Kidney epithelial cell (primary cell): ENCODE data around the gene CD4. TPM values are rescaled to one million over a fixed set of nuclear protein-coding genes. Genes with fewer than 3 reads are reported as not detected.

Source experiments
- DNase-seq: peaks from one replicate; pipeline ENCODE4 v3.0.0-alpha.2; 2010; ENCODE audit warnings: low read depth
- H3K27me3 ChIP-seq: 2 replicates; pipeline ENCODE4 v1.6.0; 2011; ENCODE audit warnings: low read length; ENCODE audit not compliant: control insufficient read depth, insufficient read depth
- H3K36me3 ChIP-seq: 2 replicates; pipeline ENCODE4 v1.5.1; 2011; ENCODE audit warnings: low read length; ENCODE audit not compliant: control insufficient read depth, insufficient read depth
- H3K4me3 ChIP-seq: 2 replicates; pipeline ENCODE4 v1.5.1; 2011; ENCODE audit warnings: low read depth, mild to moderate bottlenecking, control low read depth, low read length
- CTCF ChIP-seq: IDR thresholded peaks from 2 replicates; pipeline ENCODE4 v1.5.1; 2011; ENCODE audit warnings: mild to moderate bottlenecking, moderate library complexity, low read length, control low read depth, inconsistent platforms; ENCODE audit not compliant: insufficient read depth, poor library complexity, severe bottlenecking
- total RNA-seq: library from RNA; depleted of rRNA; stranded (reverse); fragments of >200 nt; gene quantifications from 2 replicates; pipeline ENCODE4 v1.2.3, GENCODE V29; 2015

Gene CD4
- total RNA-seq, 1 donor from 2014 or later, result 0.08 TPM

GRCh38 chr12:6748761-6749160, 40.6 kb upstream of the CD4 start:
- Histone ChIP-seq H3K4me3 (no peak overlapping the region), H3K36me3 (peaks cover 1% of the 10 kb centered on the region), H3K27me3 (no peaks in the 10 kb centered on the region)
- no peak for TF ChIP-seq CTCF
- DNase-seq, result no peak

GRCh38 chr12:6750506-6750905, 38.8 kb upstream of the CD4 start:
- H3K27me3 ChIP-seq, result no peaks in the 10 kb centered on the region
- peaks cover 1% of the 10 kb centered on the region for H3K36me3 ChIP-seq
- TF ChIP-seq CTCF, result no peak
- no peak overlapping the region for H3K4me3 ChIP-seq
- DNase-seq, result no peak

DNA sequence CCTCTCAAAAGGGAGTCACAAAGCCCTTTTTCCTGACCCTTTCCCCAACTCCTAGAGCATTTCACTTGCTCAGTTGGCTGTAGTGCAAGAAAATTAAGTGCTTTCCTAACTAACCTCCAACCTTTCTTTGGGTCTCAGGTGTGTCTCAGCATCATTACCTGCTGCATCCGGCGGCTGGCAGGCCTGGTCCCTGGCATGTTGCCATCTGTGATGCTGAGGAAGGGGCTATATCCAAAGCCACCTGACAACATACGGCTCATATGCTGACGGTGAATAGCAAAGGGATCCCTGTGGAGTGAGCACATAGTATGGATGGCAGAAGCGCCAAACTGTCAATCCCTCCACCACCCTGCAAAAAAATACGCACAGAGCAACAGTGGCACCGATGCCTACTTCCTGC, 37.6 kb upstream of the CD4 start:
- no peak for DNase-seq
- TF ChIP-seq CTCF, result no peak
- Histone ChIP-seq H3K36me3 (peaks cover 1% of the 10 kb centered on the region), H3K4me3 (peak overlapping the region; percentile 95), H3K27me3 (no peaks in the 10 kb centered on the region)

DNA sequence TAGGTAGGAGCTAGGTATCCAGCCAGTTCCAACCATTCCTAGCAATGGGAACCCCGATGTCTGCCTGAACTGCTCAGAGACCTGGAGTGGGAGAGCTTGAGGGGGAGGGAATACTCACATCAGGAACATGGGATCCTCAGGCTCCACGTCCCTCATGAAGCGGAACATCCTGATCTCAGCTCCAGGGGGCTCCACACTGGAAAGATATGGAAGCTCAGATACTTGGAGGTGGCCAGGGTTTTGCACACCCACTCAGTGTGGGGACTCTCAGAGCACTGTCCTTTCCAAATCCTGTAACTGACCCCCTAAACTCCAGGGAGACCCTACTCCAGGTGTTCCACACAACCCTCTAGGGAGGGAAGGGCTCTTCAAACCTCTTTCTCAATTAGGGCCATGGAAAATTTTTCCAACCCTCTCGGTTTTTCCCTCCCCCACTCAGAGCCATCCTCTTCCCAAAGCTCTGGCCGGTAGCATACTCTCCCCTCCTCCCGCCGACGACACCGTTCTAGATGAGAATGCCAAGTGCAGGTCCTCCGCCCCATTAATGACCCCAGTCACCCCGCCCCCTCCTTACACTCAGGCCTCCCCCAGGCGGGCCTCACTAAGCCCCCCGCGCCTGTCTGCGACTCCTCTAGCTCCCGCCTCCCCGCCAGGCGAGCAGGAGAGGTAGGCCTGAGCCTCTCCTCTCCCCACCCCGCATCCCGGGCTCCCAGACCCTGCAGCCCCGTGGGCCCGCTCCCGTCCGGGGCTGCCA, 37.0 kb upstream of the CD4 start:
- H3K27me3 ChIP-seq, result no peaks in the 10 kb centered on the region
- peak; percentile 47 for TF ChIP-seq CTCF
- DNase-seq, result no peak
- peaks cover 1% of the 10 kb centered on the region for H3K36me3 ChIP-seq
- peak overlapping the region; percentile 95 for H3K4me3 ChIP-seq

GRCh38 chr12:6752921-6753771, 36.2 kb upstream of the CD4 start, which contains the start of gene MLF2:
Gene MLF2, minus strand, starts transcription at chr12:6753141. Its CDS starts 807 bp downstream, at chr12:6752334.
- Histone ChIP-seq H3K4me3 (peak within 1 kb of the TSS; percentile 95), H3K36me3 (peaks cover 1% of the 10 kb centered on the region), H3K27me3 (no peaks in the 10 kb centered on the region)
- peak; percentile 89 for DNase-seq
- TF ChIP-seq CTCF, result no peak
